ACHN (cell line): ENCODE data around the gene MYO5A.
A peak's percentile ranks its signal among the peaks of the same experiment; 100 is the strongest.
"Not testable (repeated sequence)": the region's sequence is repeated elsewhere in the genome, so short reads cannot be mapped to it uniquely, and the experiment has no call there.

Source experiments
- DNase-seq: peaks from one replicate; pipeline ENCODE4 v3.0.0-alpha.2; 2015
- in situ Hi-C: cut with HindIII; loops from 2 replicates; pipeline ENCODE4 v1.10.0; 2017; ENCODE audit warnings: low sequenced_read_pairs, low pct_ligation_motif_present, low pct_unique_long_range_greater_than_20kb

Gene MYO5A

DNA sequence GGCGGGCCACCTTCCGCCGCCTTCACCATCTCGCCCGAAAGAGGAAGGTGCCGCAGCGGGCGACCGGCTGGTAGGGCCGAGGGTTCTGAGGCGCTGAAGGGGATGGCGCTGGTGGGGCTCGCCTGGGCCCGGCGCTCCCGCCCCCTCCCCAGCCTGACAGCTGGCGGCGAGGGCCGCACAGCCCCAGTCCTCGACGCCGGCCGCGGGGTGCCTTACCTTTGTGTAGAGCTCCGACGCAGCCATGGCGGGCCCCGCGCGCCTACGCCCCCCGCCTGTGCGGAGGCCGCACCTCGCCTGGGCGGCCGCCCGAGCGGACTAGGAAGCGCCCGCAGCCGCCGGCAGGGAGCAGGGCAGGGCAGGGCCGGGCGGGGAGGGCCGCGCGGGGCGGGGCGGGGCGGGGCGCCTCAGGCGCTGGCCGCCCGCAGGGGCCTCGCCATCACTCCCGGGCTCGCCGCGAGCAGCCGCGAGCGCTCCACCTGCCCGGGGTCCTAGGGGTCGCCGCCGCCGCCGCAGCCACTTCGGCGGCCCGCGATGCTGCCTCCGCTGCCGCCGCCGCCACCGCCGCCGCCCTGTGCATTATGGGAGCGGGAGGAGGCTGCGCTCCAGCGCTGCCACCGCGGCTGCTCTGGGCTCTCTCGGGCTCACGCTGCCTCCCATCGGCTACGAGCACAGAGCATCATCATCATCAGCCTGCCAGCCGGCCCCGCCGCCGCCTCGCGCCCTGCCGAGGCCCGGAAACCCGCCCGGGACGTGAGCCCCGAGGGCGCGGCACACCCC is at the start of gene MYO5A:
Gene MYO5A, minus strand, starts transcription at position 317 of the 777 bp plus-strand sequence. Its CDS starts 74 bp downstream, at position 243.
- in situ Hi-C loops = no loop called here
- DNase-seq = peak; percentile 63

DNA sequence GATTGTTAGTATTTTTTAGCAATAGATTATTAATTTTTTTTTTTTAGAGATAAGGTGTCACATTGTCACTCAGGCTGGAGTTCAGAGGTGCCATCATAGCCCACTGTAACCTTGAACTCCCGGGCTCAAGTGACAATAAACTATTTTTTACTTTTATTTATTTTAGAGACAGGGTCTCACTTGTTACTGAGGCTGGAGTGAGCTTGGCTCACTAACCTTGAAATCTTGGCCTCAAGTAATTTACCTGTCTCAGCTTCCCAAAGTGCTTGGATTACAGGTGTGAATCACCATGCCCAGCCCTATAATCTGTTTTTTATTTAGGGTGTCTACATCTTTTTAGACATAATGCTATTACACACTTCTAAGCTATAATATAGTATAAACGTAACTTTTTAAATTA is 48.0 kb upstream of the MYO5A start:
- in situ Hi-C loops = no loop called here
- DNase-seq = no peak

DNA sequence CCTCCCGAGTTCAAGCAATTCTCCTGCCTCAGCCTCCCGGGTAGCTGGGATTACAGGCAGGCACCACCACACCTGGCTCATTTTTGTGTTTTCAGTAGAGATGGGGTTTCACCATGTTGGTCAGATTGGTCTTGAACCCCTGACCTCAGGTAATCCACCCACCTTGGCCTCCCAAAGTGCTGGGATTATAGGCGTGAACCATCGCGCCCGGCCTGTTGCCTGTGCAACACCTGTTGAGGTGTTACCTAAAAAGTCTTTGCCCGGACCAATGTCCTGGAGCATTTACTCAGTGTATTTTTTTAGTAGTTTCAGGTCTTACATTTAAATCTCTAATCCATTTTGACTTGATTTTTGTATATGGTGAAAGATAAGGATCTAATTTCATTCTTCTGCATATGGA is 46.9 kb upstream of the MYO5A start:
- in situ Hi-C loops, DNase-seq: not testable (repeated sequence)

DNA sequence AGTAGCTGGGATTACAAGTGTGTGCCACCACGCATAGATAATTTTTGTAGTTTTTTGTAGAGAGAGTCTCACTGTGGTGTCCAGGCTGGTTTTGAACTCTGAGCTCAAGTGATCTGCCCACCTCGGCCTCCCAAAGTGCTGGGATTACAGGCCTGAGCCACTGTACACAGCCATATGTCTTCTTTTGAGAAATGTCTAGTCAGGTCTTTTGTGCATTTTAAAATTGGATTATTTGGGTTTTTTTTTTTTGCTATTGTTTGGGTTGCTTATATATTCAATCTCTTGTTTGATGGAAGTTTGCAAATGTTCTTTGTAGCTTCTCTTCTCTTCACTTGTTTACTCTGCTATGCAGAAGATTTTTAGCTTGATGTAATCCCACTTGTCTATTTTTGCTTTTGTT is 46.4 kb upstream of the MYO5A start:
- in situ Hi-C loops = no loop called here
- DNase-seq = no peak

DNA sequence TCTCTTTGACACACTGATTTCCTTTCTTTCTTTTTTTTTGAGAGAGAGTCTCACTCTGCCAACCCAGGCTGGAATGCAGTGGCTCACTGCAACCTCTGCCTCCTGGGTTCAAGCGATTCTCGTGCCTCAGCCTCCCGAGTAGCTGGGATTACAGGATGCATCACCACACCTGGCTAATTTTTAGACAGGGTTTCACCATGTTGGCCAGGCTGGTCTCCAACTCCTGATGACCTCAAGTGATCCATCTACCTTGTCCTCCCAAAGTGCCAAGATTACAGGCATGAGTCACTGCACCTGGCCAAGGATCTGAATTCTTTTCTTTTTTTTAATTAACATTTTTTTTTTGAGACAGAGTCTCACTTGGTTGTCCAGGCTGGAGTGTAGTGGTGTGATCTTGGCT is 45.9 kb upstream of the MYO5A start:
- in situ Hi-C loops, DNase-seq: not testable (repeated sequence)

DNA sequence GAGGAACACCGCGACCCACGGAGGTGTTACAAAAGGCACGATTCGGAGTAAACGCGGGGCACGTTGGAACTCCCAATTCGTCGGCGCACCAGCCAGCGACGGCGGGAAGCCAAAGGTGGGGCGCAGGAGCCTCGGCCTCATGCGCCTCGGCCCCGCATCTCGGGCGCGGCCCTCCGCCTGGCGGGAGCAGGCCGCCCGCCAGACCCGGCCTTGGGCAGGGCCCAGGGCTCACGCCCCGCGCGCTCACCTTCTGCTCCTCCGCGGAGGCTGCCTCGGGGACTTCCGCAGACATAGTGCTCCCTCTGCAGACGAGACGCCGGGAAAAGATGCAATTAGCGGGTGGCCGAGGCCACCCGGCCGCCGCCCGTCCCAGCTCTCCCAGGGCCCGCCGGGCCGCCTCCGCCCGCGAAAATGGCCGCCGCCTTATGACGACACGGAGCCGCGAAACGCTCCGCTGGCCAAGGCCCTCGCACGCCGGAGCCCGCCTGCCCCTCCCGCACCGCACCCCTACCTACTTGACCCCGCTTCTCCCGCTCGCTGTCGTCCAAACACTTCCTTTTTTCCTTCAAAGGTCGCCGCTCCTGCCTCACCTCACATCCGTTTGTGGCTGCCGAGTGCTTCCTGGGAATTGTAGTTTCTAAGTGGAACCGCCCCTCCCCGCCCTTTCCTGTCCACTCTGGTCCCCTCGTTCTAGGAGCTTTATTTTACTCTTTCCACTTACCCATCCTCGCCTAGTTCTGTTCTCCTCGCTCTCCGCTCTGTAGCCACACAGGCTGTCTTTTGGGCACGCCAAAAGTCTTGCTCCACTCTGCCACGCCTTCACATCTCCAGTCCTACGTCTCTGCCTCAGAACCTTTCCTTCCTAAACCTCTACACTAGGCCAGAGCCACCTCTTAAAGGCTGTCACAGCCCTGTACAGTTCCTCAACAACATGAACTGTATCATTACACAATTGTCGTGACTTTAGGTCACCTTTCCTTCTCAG is 40.2 kb upstream of the MYO5A start, which contains the start of gene ARPP19:
Gene ARPP19, minus strand, starts transcription at position 430 of the 985 bp plus-strand sequence. Its CDS starts 138 bp downstream, at position 292.
- in situ Hi-C loops = no loop called here
- DNase-seq = peak; percentile 89

DNA sequence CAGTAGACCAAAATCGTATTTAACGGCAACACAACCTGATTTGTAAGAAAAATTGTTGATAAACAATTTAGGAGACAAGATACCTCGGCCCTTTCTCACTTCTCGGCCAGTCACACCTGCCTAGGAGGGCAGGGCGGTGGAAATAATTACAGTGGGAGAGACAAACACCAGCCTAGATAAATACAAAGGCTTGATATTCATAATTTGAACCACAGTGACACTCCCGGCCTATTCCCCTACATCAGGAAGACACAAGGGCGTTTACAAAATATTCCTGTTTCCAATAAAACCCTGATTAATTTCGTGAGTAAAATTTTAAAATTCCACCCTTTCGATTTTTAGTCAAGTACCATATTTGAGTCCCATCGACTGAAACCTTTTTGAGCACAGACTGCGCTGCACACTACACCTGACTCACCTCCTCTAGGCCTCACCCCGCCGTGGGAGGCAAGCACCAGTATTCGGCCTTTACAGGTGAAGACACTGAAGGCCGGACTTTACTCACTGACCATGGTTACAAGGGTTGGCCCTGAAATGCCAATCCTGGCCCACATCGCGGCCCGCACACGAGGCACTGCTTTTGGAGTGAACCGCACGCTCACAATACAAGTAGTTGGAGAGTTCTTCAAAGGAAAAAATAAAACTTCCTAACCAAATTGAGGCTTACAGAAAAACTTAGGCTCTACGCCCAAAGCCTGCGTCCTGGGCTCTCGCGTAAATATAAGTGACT is 39.4 kb upstream of the MYO5A start:
- DNase-seq = peak; percentile 40
- in situ Hi-C loops = no loop called here

DNA sequence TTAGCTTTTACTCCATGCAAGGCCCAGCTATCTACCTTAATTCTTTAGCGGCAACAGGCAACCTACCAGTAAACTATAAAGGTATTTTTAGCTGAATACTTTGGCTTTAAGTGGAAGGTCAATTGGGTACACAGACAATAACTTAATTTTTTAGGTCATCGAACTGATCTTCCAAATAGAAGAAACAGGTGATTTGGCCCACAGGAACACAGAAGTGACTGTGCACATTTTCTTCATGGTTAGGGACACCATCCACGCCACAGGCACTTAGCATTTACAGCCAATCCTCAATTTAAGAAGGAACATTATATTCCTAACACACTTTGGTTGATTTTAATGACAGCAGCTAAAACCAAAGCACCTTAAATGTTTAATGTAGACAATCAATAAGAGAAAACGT is 38.2 kb upstream of the MYO5A start:
- DNase-seq = no peak
- in situ Hi-C loops = no loop called here

DNA sequence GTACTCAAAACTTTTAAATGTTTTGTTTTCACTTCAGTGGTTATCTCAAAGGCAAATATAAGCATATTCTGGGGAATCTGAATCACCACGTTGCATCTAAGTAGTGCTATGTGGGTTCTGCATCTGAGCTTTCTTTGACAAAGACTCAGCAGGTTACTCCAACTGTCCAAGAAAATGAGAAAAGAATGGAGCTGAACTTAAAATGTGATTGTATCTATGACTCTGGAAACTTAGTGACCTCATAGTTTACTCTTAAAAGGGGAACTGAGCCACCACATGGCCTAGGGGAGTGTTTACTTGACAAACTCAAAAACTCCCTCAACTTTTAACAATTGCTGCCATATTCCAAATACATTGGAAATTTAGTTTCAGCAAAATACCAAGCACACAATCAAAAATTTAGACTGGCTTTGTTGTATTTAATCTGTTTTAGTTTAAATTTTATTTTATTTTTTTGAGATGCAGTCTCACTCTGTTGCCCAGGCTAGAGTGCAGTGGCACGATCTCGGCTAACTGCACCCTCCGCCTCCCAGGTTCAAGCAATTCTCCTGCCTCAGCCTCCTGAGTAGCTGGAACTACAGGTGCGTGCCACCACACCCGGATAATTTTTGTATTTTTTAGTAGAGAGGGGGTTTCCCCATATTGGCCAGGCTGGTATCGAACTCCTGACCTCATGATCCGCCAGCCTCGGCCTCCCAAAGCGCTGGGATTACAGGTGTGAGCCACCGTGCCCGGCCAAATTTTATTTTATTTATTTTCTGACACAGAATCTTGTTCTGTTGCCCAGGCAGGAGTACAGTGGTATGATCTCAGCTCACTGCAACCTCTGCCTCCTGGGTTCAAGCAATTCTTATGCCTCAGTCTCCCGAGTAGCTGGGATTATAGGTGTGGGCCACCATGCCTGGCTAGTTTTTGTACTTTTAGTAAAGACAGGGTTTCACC is 37.0 kb upstream of the MYO5A start:
- DNase-seq, in situ Hi-C loops: not testable (repeated sequence)

DNA sequence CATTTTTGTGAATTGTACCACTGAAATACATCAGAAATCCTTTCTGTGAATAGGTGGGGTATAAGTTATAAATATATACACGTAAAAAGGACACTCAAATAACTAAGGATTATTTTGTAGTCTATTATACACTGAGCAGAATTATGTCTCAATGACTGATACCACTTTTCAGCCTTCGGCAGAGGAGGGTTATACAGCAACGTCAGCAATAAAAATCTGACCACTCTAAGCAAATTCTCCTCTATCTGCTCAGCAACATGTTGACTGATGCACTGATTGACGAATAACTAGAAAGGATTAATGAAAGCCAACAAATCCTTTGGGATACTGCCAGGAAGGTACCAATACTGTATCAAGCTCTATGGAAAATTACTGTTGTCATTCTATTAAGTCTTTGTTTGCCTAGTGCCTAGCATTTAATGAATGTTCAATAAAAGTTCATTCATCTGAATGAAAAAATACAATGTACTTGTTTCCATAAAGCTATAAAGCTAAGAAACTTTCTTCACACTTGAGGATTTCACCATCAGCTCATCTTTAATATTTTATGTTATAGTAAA is 34.9 kb upstream of the MYO5A start:
- no peak for DNase-seq
- in situ Hi-C loops = no loop called here

DNA sequence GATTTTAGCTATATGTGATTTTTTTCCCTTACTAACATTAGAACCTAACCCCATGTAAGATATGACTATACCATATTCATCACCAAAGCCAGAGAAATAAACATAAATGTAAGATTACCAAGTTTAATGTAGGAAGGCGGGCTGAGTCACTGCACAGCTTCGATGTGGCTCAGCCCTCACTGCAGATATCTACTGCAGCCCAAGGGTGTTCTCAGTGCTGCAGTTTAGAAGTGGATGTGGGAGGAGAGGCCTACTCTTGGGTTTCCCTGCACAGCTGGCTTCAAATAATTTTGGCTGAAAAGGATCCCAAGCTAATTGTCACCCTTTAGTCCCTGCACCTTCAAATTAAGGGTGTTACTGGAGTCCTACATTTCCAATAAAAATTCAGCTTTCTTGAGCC is 30.9 kb upstream of the MYO5A start:
- in situ Hi-C loops = no loop called here
- no peak for DNase-seq

DNA sequence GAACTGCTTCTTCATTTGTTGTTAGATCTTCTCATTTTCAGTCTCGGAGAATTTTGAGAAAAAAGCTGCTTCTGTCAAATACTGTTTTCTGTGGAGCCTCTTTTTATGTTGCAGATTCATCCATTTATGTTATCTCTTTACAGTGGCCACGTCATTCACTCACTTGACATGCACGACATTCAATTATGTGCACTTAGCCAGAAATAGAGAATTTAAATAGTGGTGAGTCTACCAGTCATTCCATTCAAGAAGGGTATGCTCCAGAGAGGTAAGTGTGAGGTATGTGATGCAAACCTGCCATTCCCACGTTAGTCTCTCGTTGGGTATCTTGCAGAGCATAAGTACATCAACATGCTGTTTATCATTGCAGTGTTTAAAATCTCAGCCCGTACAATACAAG is 30.3 kb upstream of the MYO5A start:
- no peak for DNase-seq
- in situ Hi-C loops = no loop called here

DNA sequence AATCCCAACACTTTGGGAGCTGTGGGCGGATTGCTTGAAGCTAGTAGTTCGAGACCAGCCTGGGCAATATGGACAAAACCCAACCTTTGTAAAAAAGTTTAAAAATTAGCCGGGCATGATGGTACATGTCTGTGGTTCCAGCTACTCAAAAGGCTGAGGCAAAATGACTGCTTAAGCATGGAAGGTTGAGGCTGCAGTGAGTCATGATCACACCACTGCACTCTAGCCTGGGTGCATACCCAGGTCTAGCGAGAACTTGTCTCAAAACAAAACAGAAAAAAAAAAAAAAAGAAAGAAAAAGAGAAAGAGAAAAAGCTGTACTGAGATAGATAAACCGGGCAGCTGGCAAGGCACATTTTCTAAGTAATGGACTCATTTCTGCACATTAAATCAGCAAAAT is 29.5 kb upstream of the MYO5A start:
- peak; percentile 76 for DNase-seq
- in situ Hi-C loops = no loop called here

DNA sequence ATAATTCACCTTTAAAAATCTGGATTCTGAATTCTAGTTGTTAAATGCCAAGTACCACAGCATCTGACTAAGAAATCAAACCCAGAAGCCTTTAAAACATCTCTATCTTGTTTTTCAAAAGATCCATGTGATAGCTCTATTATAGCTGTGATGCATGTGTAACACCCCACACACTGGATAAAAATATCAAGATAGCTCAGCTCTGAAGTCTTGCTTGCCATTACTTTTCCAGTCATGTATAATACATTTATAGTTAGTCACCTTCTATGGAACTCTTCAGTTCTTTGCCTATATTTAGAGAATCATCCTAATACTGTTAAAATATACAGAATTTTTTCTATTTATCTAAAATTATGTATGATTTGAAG is 28.6 kb upstream of the MYO5A start:
- no peak for DNase-seq
- in situ Hi-C loops = no loop called here

DNA sequence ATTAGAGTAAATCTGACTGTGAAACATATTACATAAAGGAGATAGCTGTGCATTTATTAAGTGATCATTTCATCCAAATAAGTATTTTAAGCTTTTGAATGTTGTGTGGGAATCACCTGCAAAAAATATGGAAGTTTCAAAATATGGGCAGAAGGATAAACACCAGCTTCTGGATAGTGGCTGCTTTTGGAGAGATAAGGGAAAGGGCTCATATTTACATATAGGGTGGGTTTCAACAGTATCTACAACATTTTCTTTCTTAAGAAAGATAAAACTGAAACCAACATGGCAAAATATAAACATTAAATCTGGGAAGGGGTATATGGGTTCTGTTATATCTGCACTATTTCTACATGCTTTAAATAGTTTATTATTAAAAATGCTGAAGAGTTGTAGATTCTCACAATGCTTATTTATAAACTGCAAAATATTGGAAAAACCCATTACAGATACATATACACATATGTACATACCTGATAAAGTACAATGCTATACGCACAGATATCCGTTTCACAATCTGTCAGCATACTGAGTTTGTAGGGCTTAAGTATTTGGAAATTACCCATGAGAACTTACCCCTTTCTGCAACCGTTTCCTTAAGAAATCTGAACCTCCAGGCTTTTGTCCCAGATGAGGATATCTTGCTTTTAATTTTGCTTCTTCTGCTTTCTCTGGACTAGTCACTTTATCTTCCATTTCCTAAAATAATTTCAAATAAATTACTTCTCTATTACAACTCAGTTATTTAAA is 28.0 kb upstream of the MYO5A start:
- no peak for DNase-seq
- in situ Hi-C loops = no loop called here

DNA sequence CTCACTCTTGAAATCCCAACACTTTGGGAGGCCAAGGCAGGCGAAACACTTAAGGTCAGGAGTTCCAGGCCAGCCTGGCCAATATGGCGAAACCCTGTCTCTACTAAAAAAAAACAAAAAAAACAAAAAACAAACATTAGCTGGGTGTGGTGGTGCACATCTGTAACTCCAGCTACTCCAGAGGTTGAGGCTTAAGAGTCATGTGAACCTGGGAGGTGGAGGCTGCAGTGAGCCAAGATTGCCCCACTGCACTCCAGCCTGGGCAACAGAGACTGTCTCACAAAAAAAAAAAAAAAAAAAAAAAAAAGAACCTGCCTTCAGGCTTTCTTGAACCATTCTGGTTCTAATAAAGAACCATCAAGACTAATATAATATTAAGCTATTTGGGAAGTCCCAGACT is 23.6 kb upstream of the MYO5A start:
- DNase-seq = no peak
- in situ Hi-C loops = no loop called here

DNA sequence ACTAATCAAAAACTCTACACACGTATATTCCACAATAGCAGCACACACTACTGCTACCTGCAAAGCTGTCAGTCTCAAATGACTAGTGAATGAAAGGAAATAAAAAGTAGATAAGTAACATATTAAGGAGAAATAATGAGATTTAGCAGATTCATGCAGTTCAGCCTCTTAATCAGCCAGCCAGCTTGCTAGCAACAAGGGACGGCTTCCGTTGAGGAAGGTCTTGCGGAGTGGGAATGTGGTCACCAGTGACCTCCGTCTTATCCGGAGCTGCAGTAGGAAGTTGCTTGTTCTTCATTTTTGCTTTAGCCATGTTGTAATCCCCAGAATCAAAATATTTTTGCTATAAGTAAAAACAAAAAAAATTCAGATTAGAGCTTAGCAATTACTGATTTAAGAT is 23.1 kb upstream of the MYO5A start:
- no peak for DNase-seq
- in situ Hi-C loops = no loop called here
